ENCODE results near the gene APOM.

DNA sequence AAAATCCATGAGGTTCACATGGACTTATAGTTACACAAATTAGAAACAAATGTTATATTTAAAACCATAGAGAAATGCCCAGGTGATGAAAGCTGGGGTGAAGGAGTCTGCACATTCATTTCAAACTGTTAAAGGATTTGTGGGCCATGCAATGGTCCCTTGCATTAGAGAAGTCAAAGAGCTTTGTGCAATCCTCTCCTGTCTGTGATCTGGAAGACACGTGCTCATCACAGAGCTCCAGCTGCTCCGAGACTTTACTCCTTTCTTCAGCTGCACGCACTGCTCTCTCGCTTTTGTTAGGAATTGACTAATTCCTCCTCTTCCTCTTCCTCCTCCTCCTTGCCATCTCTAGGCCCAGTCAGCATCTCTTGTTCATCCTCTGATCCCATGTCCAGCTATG is 44.7 kb upstream of the APOM start:
- TF ChIP-seq EP300 (IDR thresholded peaks at IDR 0.05): no peak
- TF ChIP-seq, protein P1, sequence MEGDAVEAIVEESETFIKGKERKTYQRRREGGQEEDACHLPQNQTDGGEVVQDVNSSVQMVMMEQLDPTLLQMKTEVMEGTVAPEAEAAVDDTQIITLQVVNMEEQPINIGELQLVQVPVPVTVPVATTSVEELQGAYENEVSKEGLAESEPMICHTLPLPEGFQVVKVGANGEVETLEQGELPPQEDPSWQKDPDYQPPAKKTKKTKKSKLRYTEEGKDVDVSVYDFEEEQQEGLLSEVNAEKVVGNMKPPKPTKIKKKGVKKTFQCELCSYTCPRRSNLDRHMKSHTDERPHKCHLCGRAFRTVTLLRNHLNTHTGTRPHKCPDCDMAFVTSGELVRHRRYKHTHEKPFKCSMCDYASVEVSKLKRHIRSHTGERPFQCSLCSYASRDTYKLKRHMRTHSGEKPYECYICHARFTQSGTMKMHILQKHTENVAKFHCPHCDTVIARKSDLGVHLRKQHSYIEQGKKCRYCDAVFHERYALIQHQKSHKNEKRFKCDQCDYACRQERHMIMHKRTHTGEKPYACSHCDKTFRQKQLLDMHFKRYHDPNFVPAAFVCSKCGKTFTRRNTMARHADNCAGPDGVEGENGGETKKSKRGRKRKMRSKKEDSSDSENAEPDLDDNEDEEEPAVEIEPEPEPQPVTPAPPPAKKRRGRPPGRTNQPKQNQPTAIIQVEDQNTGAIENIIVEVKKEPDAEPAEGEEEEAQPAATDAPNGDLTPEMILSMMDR (IDR thresholded peaks at IDR 0.05): no peak
- no peak for TF ChIP-seq POLR2AphosphoS5 (IDR thresholded peaks at IDR 0.05)

All from sigmoid colon (tissue), 4 donors.